ENCODE data around the gene ASZ1.
"Not testable (repeated sequence)": the region's sequence is repeated elsewhere in the genome, so short reads cannot be mapped to it uniquely, and the experiment has no call there.

Gene ASZ1, protein sequence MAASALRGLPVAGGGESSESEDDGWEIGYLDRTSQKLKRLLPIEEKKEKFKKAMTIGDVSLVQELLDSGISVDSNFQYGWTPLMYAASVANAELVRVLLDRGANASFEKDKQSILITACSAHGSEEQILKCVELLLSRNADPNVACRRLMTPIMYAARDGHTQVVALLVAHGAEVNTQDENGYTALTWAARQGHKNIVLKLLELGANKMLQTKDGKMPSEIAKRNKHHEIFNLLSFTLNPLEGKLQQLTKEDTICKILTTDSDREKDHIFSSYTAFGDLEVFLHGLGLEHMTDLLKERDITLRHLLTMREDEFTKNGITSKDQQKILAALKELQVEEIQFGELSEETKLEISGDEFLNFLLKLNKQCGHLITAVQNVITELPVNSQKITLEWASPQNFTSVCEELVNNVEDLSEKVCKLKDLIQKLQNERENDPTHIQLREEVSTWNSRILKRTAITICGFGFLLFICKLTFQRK

GRCh38 chr7:117427258-117427701 is at the start of gene ASZ1:
Gene ASZ1, minus strand, starts transcription at chr7:117427493. Its CDS starts 33 bp downstream, at chr7:117427460.
- H3K27me3 ChIP-seq (ENCODE audit: control insufficient read depth, insufficient read depth, low read length) = no peaks in the 10 kb centered on the region
- no peaks in the 10 kb centered on the region for H3K36me3 ChIP-seq (ENCODE audit: control insufficient read depth, insufficient read depth, low read length)
- no peak within 1 kb of the TSS for H3K9ac ChIP-seq (ENCODE audit: low read length)
- no peak within 1 kb of the TSS for H3K4me3 ChIP-seq (ENCODE audit: low read length)
- H3K4me1 ChIP-seq (ENCODE audit: control insufficient read depth, insufficient read depth, low read length) = no peaks in the 10 kb centered on the region
- H3K27ac ChIP-seq (ENCODE audit: low read depth, low read length) = no peak within 1 kb of the TSS

GRCh38 chr7:117476557-117477215 is 49.4 kb upstream of the ASZ1 start:
- Histone ChIP-seq H3K4me1 (ENCODE audit: control insufficient read depth, insufficient read depth, low read length) (no peaks in the 10 kb centered on the region), H3K27ac (ENCODE audit: low read depth, low read length) (no peak overlapping the region), H3K27me3 (ENCODE audit: control insufficient read depth, insufficient read depth, low read length) (no peaks in the 10 kb centered on the region), H3K4me3 (ENCODE audit: low read length) (no peak overlapping the region), H3K36me3 (ENCODE audit: control insufficient read depth, insufficient read depth, low read length) (no peaks in the 10 kb centered on the region), H3K9ac (ENCODE audit: low read length) (no peak overlapping the region)

- no peaks in the 10 kb centered on the region for H3K27me3 ChIP-seq (ENCODE audit: control insufficient read depth, insufficient read depth, low read length)
- no peak overlapping the region for H3K27ac ChIP-seq (ENCODE audit: low read depth, low read length)
- no peaks in the 10 kb centered on the region for H3K4me1 ChIP-seq (ENCODE audit: control insufficient read depth, insufficient read depth, low read length)
- H3K4me3 ChIP-seq (ENCODE audit: low read length) = no peak overlapping the region
- H3K9ac ChIP-seq (ENCODE audit: low read length) = no peak overlapping the region
- H3K36me3 ChIP-seq (ENCODE audit: control insufficient read depth, insufficient read depth, low read length) = no peaks in the 10 kb centered on the region
Measured at GRCh38 chr7:117472335-117472734, 45.0 kb upstream of the ASZ1 start.

DNA sequence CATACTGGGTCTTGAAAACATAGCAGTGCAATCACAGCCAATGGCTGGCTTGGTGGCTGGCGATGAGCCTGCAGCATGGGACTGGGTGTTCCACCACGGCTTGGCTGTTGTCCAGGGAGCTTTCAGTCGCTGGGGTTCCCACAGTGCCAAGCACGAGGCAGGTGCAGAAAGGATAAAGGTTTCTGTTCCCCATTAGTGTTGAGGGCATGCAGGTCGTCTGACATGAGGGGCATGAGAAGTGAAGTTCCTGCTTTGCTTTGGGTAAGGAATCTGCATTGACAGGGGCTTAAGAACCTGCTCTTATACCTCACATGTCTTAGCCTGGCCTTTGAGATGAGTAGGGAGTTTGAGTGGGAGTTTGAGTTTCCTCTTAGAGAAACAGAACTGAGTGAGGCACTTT is 43.5 kb upstream of the ASZ1 start:
- H3K4me1 ChIP-seq (ENCODE audit: control insufficient read depth, insufficient read depth, low read length) = no peaks in the 10 kb centered on the region
- no peak overlapping the region for H3K9ac ChIP-seq (ENCODE audit: low read length)
- H3K36me3 ChIP-seq (ENCODE audit: control insufficient read depth, insufficient read depth, low read length) = no peaks in the 10 kb centered on the region
- H3K4me3 ChIP-seq (ENCODE audit: low read length) = no peak overlapping the region
- no peak overlapping the region for H3K27ac ChIP-seq (ENCODE audit: low read depth, low read length)
- H3K27me3 ChIP-seq (ENCODE audit: control insufficient read depth, insufficient read depth, low read length) = no peaks in the 10 kb centered on the region

DNA sequence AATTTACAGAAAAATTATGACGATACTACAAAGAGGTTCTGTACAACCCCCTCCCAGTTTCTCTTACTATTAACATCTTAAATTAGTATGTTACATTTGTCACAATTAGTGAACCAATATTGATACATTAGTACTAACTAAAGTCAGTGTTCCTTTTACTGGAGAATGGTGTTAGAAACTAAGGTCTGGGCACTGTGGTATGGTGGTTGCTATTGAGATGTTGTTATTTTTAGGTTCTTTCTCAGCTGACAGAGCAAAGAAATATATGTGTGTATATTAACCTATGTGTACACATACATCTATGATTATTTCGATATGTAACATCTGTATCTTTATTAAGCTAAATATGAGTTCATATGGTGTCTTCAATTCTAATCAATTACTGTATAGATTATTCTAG is 40.9 kb upstream of the ASZ1 start:
- Histone ChIP-seq H3K36me3 (ENCODE audit: control insufficient read depth, insufficient read depth, low read length) (no peaks in the 10 kb centered on the region), H3K27ac (ENCODE audit: low read depth, low read length) (no peak overlapping the region), H3K4me1 (ENCODE audit: control insufficient read depth, insufficient read depth, low read length) (no peaks in the 10 kb centered on the region), H3K9ac (ENCODE audit: low read length) (no peak overlapping the region), H3K4me3 (ENCODE audit: low read length) (no peak overlapping the region), H3K27me3 (ENCODE audit: control insufficient read depth, insufficient read depth, low read length) (no peaks in the 10 kb centered on the region)

GRCh38 chr7:117460815-117461214 is 33.5 kb upstream of the ASZ1 start:
- not testable (repeated sequence) for H3K36me3 ChIP-seq (ENCODE audit: control insufficient read depth, insufficient read depth, low read length); H3K4me1 ChIP-seq (ENCODE audit: control insufficient read depth, insufficient read depth, low read length); H3K27me3 ChIP-seq (ENCODE audit: control insufficient read depth, insufficient read depth, low read length); H3K27ac ChIP-seq (ENCODE audit: low read depth, low read length); H3K4me3 ChIP-seq (ENCODE audit: low read length); H3K9ac ChIP-seq (ENCODE audit: low read length)

DNA sequence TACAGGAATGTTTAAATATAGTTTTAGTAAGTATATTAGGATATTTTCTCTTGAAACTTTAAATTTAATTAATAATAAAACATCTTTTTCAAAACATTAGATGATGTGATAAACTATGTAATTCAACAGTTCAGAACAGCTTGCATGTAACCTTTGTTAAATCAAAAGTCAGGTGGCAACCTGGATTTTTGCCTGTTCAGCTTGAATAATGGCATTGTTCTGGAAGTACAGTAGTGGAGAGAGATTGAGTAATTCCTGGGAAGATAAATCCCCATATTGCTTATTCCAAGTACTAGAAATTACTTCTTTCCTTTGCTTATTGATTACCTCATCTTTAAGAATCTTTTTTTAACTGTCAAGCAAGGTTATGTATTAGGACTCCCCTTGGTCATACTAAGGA is 32.4 kb upstream of the ASZ1 start:
- Histone ChIP-seq H3K4me3 (ENCODE audit: low read length) (no peak overlapping the region), H3K9ac (ENCODE audit: low read length) (no peak overlapping the region), H3K4me1 (ENCODE audit: control insufficient read depth, insufficient read depth, low read length) (no peaks in the 10 kb centered on the region), H3K27me3 (ENCODE audit: control insufficient read depth, insufficient read depth, low read length) (no peaks in the 10 kb centered on the region), H3K36me3 (ENCODE audit: control insufficient read depth, insufficient read depth, low read length) (no peaks in the 10 kb centered on the region), H3K27ac (ENCODE audit: low read depth, low read length) (no peak overlapping the region)

DNA sequence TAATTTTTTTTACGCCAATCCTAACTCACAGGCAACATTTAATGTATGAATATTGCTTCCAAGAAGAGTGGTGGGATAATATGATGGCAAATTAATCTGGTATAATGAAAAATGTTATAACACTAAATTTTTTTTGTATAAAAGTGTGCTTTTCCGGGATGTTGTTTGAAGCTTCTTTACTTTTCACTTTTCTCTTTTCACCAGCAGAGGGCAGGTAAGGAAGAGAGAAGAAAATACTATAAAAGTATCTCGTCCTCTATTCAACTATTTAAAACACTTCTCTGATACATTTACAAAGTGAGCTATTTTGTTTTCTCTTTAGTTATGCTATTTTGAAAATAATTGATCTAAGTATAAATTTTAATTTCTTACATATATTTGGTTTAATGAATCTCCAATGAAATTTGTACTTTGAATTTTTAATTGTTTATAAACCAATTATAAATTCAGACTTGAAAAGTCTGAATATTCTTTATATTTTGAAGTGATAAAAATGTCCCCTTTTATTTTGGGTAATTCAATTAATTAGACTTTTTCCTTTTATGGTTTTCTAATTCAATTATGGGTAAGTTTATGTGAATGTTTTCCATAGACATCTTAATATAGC is 31.8 kb upstream of the ASZ1 start:
- Histone ChIP-seq H3K36me3 (ENCODE audit: control insufficient read depth, insufficient read depth, low read length) (no peaks in the 10 kb centered on the region), H3K27me3 (ENCODE audit: control insufficient read depth, insufficient read depth, low read length) (no peaks in the 10 kb centered on the region), H3K27ac (ENCODE audit: low read depth, low read length) (no peak overlapping the region), H3K9ac (ENCODE audit: low read length) (no peak overlapping the region), H3K4me1 (ENCODE audit: control insufficient read depth, insufficient read depth, low read length) (no peaks in the 10 kb centered on the region), H3K4me3 (ENCODE audit: low read length) (no peak overlapping the region)

DNA sequence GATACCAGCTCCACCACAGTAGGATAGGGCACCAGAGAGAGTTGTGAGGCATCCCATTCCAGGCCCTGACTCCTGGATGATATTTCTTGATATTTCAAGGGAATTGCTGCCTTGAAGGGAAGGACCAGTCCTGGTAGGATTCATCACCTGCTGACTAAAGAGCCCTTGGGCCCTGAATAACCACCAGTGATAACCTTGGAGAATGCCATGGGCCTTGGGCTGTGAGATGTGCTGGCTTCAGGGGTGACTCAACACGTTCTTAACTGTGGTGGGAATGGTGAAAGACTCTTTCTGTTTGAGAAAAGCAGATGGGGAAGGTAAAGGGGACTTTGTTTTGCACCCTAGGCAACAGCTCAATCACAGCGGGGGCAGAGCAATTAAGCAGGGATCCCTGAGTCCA is 21.4 kb upstream of the ASZ1 start:
- Histone ChIP-seq H3K27me3 (ENCODE audit: control insufficient read depth, insufficient read depth, low read length) (no peaks in the 10 kb centered on the region), H3K9ac (ENCODE audit: low read length) (no peak overlapping the region), H3K4me3 (ENCODE audit: low read length) (no peak overlapping the region), H3K27ac (ENCODE audit: low read depth, low read length) (no peak overlapping the region), H3K36me3 (ENCODE audit: control insufficient read depth, insufficient read depth, low read length) (no peaks in the 10 kb centered on the region), H3K4me1 (ENCODE audit: control insufficient read depth, insufficient read depth, low read length) (no peaks in the 10 kb centered on the region)

DNA sequence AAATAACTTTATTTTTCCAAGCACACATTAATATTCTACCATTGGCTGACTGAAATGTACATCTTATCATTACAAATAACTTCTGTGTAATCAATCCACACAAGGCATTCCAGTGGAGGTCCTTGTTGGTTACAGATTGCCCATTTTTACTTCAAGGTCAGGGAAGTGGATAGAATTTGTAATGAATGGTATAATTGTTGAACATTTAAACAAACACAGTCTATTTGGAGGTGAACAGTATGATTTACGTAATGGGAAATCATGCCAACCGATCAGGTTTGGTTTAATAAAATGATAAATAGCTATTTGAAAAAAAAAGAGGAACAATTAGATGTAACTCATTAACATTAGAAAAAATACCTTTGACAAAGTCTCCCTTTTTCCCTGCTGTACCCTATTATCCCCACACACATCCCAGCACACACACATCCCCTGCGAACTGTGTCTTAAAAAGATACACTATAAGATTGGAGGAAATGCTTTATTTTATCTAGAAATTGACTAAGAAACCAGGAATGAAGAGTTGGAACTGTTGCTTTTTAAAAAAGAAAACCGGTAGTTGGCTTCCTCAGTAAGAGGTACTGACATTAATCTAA is 19.0 kb upstream of the ASZ1 start:
- H3K4me3 ChIP-seq (ENCODE audit: low read length) = no peak overlapping the region
- H3K27ac ChIP-seq (ENCODE audit: low read depth, low read length) = no peak overlapping the region
- no peaks in the 10 kb centered on the region for H3K36me3 ChIP-seq (ENCODE audit: control insufficient read depth, insufficient read depth, low read length)
- H3K9ac ChIP-seq (ENCODE audit: low read length) = no peak overlapping the region
- no peaks in the 10 kb centered on the region for H3K27me3 ChIP-seq (ENCODE audit: control insufficient read depth, insufficient read depth, low read length)
- H3K4me1 ChIP-seq (ENCODE audit: control insufficient read depth, insufficient read depth, low read length) = no peaks in the 10 kb centered on the region

GRCh38 chr7:117445206-117445605 is 17.9 kb upstream of the ASZ1 start:
- Histone ChIP-seq H3K27ac (ENCODE audit: low read depth, low read length) (no peak overlapping the region), H3K36me3 (ENCODE audit: control insufficient read depth, insufficient read depth, low read length) (no peaks in the 10 kb centered on the region), H3K4me1 (ENCODE audit: control insufficient read depth, insufficient read depth, low read length) (no peaks in the 10 kb centered on the region), H3K27me3 (ENCODE audit: control insufficient read depth, insufficient read depth, low read length) (no peaks in the 10 kb centered on the region), H3K9ac (ENCODE audit: low read length) (no peak overlapping the region), H3K4me3 (ENCODE audit: low read length) (no peak overlapping the region)

- no peaks in the 10 kb centered on the region for H3K4me1 ChIP-seq (ENCODE audit: control insufficient read depth, insufficient read depth, low read length)
- H3K27me3 ChIP-seq (ENCODE audit: control insufficient read depth, insufficient read depth, low read length) = no peaks in the 10 kb centered on the region
- no peaks in the 10 kb centered on the region for H3K36me3 ChIP-seq (ENCODE audit: control insufficient read depth, insufficient read depth, low read length)
- no peak overlapping the region for H3K27ac ChIP-seq (ENCODE audit: low read depth, low read length)
- no peak overlapping the region for H3K9ac ChIP-seq (ENCODE audit: low read length)
- no peak overlapping the region for H3K4me3 ChIP-seq (ENCODE audit: low read length)
Measured at GRCh38 chr7:117444646-117445045, 17.4 kb upstream of the ASZ1 start.

All from rectal smooth muscle tissue (tissue), 1 donor.